LNCAP (cell line): ENCODE results near the gene USP12.

ENCODE experiments used
- TF ChIP-seq, protein P1 (sequence below): fragments of 450-650 bp; IDR thresholded peaks from 2 replicates; pipeline ENCODE4 v1.5.1; 2017; ENCODE audit warnings: mild to moderate bottlenecking

USP12 gene

GRCh38 chr13:27065582-27065981, 106.0 kb downstream of the USP12 start:
- TF ChIP-seq, protein P1, sequence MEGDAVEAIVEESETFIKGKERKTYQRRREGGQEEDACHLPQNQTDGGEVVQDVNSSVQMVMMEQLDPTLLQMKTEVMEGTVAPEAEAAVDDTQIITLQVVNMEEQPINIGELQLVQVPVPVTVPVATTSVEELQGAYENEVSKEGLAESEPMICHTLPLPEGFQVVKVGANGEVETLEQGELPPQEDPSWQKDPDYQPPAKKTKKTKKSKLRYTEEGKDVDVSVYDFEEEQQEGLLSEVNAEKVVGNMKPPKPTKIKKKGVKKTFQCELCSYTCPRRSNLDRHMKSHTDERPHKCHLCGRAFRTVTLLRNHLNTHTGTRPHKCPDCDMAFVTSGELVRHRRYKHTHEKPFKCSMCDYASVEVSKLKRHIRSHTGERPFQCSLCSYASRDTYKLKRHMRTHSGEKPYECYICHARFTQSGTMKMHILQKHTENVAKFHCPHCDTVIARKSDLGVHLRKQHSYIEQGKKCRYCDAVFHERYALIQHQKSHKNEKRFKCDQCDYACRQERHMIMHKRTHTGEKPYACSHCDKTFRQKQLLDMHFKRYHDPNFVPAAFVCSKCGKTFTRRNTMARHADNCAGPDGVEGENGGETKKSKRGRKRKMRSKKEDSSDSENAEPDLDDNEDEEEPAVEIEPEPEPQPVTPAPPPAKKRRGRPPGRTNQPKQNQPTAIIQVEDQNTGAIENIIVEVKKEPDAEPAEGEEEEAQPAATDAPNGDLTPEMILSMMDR: no peak

- TF ChIP-seq, protein P1: no peak
Measured at GRCh38 chr13:27064252-27064995, 107.2 kb downstream of the USP12 start.

DNA sequence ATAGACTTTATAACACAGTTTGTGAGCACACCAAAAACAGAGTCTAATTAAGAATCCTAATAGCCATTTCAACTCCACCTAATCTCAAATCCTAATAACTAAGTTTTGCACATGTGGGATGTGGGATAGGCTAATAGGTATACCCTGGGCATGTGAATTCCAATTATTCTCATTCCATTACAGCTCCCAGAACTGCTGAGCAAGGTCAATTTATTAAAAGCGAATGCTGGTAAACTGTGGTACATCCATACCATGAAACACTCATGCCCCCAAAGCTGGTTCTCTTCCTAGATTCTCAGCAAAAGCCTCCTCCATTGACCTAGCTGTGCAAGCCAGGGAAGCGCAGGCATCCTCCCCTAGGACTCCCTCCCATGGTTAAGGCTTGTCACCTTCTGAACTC, 113.8 kb downstream of the USP12 start:
- TF ChIP-seq, protein P1: no peak

DNA sequence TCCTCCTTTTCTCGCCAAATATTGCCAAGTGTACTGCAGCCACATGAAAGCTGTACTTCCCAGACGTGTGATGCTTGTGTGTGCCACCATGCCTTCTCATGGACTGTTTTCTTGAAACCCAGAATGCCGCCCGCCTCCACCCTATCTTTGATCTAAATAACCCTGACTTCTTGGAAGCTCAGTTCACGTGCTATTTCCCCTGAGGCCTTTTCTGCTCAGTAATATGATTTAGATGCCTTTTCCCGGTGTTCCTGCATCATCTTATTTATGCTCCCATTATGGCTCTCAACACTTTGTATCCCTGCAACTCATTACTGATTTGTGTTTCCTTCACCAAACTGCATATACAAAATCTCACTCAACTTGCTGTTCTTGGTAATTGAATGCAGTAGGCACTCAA, 116.1 kb downstream of the USP12 start:
- TF ChIP-seq, protein P1: no peak

DNA sequence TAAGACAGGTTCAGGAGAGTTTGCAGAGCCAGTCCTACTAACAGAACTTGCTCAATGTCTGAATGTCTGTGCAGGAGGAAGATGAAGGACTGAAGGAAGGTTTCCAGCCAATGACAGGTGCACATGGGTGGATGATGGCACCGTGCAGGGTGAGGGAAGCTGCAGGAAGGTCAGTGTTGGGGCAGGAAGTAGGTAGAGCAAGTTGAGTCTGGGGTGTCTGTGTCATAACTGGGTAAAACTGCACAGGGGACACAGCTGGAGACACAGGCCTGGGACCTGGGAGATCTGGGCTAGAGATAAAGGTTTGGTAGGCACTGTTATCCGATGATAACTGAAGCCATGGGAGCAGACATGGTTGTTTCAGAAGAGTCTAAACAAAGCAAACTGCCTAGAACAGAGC, 116.9 kb downstream of the USP12 start:
- TF ChIP-seq, protein P1: no peak

GRCh38 chr13:27053902-27054595, 117.6 kb downstream of the USP12 start:
- TF ChIP-seq, protein P1: no peak

- TF ChIP-seq, protein P1: no peak
Measured at GRCh38 chr13:27053210-27053884, 118.3 kb downstream of the USP12 start.
